ENCODE data around the gene CFAP73. TPM values are rescaled to one million over a fixed set of nuclear protein-coding genes. Genes with fewer than 3 reads are reported as not detected.

Gene CFAP73
- not detected in 2 replicates for polyA plus RNA-seq

DNA sequence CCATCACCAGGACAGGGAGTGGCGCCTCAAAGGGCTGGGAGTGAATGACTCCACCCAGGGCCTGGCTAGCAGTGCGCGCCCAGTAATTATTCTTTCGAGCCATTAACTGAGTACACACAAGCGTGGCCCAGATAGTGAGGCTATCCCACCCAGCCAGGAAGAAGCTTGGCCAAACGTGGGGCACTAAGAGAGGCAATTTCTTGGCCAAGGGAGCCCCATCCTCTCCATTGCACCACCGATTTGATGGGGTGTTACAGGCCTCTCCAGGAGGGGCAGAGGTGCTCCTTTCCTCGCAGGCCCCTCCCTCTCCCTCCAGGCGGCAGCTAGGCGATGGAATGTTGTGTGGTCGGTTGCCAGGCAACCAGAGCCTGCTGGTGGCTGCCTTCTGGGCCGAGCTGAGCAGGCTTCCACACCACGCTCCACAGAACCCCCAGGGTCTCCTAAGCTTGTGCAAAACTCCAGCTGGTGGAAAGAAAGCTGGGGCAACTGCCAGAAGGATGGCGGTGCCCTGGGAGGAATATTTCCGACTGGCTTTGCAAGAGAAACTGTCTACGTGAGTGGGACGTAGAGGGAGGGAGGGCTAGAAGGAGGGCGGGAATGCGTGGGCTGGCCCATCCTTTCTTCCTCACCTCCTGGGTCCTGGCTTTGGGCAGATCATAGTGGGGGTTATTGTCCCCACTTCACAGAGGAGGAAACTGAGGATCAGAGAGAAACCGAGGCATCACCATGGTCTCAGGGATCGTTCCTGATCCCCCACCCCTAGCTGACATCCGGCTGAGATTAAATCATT is at the start of gene CFAP73:
TSS of gene CFAP73 (plus strand) at position 364 of the 790 bp plus-strand sequence. CDS start at position 498, 134 bp downstream.

DNA sequence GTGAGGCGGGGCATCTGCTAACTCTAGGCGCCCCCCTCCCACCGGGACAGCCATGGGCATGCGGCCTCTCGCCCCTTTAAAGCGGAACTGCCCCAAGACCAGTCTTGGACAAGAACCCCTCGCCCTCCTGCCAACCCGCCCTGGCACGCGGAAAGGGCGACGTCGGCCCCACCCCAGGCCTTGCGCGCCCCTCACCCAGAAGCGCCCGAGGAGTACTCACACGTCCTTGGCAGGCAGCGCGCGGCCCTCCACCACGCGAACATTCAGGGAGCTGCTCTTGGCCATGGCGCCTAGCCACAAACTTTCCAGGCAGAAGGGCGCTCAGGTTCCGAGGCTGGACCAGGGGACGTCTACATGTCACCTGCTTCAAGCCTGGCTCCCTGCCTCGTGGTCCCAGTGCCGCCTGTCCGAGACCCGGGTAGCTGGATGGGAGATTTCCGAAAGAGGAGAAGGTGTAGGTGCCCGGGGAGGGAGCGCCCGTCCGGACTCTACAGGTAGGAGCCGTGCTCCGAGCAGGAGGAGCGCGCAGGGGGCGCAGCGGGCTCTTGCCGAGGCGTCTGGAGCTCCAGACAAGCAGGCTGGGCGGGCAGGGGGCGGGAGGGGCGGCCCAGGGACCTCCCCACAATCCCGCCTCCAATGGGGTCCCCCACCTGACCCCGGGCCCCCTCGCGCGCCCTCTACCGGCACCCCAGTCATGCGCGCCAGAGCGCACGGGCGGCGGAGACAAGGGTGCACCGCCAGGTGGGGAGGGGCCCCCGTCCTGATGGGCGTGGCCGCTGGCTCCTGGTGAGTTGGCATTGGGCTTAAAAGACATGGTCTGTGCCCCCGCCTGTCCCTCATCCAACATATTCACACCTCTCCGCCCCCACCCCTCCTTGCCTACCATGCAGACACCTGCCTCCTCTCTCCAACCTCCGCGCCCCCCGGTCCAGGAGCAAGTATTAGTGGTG is 14.1 kb upstream of the CFAP73 start, which contains the start of gene RASAL1:
TSS of gene RASAL1 (minus strand) at position 584 of the 950 bp plus-strand sequence. CDS start at position 285, 299 bp downstream.

DNA sequence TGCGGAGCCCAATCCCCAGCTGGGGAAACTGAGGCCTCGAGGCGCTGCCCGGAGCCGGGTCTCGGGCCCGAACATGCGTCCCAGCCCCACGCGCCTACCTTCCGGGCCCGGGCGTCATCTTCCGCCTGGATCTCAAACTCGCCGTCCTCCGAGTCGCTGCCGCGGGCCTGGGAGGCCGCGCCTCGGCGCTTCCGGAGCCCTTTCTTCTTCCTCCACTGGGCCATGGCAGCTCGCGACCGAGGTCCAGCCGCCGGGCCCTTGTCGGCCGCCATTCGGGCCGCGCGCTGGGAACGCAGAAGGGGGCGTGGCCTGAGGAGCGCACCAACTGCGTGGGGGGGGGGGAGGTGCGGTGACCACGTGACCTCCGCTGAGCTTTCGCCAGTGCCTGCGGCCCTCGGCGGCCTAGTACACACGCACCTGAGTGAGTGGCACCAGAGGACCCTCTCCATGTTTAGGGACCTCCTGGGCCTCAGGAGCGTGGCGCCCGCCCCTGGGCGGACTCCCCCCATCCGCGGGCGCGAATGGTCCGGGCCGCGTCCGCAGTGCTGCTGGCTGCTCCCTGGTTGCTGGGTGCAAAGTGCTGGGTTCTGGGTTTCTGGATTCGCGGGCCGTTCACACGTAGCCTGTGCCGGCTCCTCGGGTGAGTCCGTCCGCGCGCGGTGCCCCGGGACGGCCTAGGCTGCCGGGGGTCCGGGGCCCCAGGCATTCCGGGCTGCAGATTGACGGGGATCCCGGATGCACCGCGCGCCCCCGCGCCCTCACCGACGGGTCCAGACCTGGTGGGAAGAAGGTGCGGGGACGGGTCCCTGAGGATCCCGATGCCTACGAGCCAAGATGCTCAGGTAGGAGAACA is 35.9 kb downstream of the CFAP73 start, which contains the start of the genes DDX54 and RITA1:
TSS of gene DDX54 (minus strand) at position 299 of the 853 bp plus-strand sequence. CDS start at position 272, 27 bp downstream.
TSS of gene RITA1 (plus strand) at position 542 of the 853 bp plus-strand sequence. CDS start 1,026 bp downstream, outside the sequence.

Other genes with a start within 250 kb of the CFAP73 start
- gene OAS1, start 242.8 kb upstream of the CFAP73 start, polyA plus RNA-seq, result 0.58 TPM in 1 of 2 replicates, not detected in the other
- gene OAS3, start 211.2 kb upstream of the CFAP73 start, polyA plus RNA-seq, result 1.5 and 2.3 TPM in 2 replicates
- 0.34 TPM in 1 of 2 replicates, not detected in the other for gene OAS2, start 171.2 kb upstream of the CFAP73 start, polyA plus RNA-seq
- 11.7 and 13.5 TPM in 2 replicates for gene DTX1, start 93.0 kb upstream of the CFAP73 start, polyA plus RNA-seq
- gene RASAL1, start 14.0 kb upstream of the CFAP73 start, polyA plus RNA-seq, result 5.5 TPM in 1 of 2 replicates, not detected in the other
- gene DDX54, start 35.8 kb downstream of the CFAP73 start, polyA plus RNA-seq, result 5.3 and 6.1 TPM in 2 replicates
- gene RITA1, start 36.0 kb downstream of the CFAP73 start, polyA plus RNA-seq, result 10.7 and 13.0 TPM in 2 replicates
- 1.6 and 1.9 TPM in 2 replicates for gene TPCN1, start 71.7 kb downstream of the CFAP73 start, polyA plus RNA-seq
- 0.40 and 1.3 TPM in 2 replicates for gene SLC8B1, start 185.4 kb downstream of the CFAP73 start, polyA plus RNA-seq
- 21.0 and 25.4 TPM in 2 replicates for gene PLBD2, start 208.9 kb downstream of the CFAP73 start, polyA plus RNA-seq

Data from Purkinje cell (primary cell).